Putamen (tissue), 1 donor: ENCODE results near the gene TULP1.

Experiments
- DNase-seq: peaks from one replicate; pipeline ENCODE4 v3.0.0-alpha.2; 2016; ENCODE audit warnings: low spot score

TULP1 gene

DNA sequence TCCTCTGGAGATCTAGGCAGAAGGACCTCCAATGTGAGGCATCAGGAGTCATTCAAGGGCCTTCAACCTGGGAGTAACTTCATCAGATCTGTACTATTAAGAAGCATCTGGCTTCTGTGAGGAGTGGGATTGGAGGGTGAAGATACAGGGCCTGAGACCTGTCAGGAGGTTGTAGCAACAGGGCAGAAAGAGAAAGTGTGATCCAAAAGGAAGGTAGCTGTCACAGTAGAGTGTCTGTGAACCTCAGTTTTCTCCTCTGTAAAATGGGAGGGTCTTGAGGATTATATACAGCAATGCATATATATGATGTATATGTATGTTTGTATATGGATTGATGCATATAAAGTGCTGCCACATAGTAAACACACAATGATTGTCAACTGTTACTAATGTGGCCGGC is 47.0 kb downstream of the TULP1 start:
- no peak for DNase-seq

DNA sequence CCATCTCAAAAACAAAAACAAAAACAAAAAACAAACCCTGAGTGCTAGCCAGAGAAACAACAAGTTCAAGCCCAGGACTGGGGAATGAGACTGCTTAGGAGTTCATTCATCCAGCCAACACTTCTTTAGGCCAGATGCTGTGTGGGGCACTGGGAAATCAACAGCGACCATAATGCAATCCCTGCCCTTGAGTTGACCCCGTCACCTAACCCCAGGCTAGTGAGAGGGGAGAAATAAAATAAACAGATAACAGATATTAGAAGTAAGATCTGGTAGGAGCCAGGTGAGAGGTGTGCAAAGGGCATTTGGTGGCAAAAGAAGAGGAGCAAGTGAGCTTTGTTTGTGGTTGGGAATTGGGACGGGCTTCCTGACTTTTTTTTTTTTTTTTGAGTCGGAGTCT is 49.4 kb downstream of the TULP1 start:
- no peak for DNase-seq

DNA sequence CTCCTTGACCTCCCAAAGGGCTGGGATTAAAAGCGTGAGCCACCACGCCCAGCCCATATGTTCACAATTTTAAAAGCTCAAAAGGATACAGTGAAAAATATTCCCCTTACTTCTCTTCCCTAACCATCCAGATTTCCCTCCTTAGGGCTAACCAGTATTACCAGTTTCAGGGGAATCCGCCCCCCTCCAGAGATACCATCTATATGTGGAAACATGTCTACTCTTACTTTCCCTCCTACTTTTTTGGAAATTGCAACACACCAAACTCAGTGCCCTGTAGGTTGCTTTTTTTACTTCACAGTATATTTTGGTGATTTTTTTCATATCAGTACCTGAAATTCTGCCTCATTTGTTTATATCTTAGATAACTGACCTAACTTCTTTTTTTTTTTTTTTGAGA is 51.4 kb downstream of the TULP1 start:
- no peak for DNase-seq

DNA sequence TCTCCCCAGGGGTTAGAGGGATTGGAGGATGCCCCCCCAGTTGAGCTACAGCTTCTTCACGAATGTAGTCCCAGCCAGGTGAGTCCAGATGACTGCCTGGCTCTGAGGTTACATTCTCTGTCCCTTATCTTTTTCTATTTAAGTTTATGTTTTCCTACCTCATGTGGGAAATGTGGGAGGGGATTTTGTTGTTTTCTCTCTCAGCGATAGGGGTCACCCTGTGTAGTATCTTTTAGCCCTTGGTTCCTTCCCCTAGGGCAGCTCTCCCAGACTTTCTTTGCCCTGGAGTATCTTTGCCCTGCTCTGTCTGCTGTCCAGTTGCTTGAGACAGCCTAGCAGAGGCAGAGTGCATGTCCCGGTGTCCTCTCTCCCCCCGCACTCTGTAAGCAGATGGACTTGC is 54.8 kb downstream of the TULP1 start:
- DNase-seq: no peak

DNA sequence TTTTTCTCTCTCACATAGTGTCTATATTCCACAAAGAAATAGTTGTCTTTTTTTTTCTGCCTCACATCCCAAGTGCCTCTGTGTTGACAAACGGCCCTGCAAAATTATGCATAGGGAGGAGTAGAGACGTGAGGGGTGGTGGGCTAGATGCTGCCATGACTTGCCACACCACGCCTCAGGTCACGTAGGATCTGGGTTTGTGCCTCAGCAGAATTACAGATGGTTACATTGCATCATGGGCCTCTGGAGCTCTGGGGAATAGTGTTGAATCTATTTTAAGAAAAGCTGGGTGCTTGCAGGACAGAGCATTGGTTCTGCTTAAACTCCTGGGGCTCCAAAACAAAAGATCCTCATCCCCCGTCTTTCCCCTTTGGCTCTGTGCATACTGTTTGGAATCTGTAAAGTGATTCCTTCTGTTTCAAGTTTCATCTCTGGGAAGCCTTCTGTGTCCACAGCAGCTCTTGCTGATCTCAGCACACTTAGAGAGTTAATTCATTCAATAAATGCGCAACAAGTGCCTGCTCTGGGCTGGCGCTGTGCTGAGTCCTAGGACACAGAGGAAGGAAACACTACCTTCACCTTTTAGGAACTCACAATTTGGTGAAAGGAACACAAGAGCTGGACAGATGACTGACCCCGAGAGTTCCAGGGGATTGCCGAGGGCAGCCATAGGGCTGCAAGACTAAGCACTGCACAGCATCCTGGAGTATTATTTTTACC is 58.1 kb downstream of the TULP1 start:
- no peak for DNase-seq

DNA sequence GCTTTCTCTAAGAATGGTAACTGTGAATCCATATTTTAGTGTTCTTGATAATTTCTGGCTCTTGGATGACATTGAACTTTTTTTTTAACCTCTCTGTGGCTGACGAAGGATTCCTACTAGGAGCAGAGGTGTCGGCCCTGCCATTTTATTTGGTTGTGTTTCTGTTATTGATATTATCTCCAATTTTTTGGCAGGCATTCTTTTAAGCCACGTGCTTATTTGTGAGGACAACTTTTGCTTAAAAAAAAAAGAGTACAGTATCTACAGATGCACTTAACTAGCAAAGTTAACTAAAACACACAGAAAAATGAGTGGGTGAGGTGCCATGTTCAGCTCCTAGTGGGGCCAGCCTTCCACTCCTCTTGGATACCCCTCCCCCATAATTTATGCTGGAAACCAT is 59.5 kb downstream of the TULP1 start:
- DNase-seq: no peak

DNA sequence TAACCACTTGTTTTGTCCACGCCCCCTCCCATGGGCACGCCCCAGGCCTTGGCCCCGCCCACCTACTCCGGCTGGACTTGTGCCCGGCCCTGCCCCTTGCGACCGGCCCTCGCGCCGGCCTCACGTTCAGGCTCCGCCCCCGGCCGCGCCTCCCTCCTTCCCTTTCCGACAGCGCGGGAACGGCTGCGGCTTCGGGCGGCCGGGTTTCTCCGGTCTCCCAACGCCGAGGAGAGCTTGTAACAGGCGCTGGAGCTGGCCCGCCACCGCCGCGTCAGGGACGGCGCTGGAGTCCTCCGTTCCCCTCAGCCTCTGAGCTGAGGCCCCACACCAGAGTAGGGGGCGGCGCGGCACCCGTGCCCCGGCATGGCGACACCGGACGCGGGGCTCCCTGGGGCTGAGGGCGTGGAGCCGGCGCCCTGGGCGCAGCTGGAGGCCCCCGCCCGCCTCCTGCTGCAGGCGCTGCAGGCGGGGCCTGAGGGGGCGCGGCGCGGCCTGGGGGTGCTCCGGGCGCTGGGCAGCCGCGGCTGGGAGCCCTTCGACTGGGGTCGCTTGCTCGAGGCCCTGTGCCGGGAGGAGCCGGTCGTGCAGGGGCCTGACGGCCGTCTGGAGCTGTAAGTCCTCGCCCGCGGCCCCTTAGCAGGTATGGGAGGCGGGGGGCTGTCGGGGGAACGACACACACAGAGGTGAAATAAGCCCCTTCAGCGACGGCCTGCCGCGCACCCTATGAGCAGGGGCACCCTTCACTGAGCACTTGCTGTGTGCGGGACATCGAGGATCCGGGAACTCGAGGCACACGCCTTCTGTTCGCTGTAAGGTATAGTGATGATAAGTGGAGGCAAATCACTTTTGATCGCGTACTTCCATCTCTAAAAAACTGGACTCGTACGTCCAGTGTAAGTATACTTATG is 60.3 kb downstream of the TULP1 start, which contains the start of gene FANCE:
Gene FANCE, plus strand, starts transcription at position 156 of the 908 bp plus-strand sequence. Its CDS starts 208 bp downstream, at position 364.
- DNase-seq: peak; percentile 84

DNA sequence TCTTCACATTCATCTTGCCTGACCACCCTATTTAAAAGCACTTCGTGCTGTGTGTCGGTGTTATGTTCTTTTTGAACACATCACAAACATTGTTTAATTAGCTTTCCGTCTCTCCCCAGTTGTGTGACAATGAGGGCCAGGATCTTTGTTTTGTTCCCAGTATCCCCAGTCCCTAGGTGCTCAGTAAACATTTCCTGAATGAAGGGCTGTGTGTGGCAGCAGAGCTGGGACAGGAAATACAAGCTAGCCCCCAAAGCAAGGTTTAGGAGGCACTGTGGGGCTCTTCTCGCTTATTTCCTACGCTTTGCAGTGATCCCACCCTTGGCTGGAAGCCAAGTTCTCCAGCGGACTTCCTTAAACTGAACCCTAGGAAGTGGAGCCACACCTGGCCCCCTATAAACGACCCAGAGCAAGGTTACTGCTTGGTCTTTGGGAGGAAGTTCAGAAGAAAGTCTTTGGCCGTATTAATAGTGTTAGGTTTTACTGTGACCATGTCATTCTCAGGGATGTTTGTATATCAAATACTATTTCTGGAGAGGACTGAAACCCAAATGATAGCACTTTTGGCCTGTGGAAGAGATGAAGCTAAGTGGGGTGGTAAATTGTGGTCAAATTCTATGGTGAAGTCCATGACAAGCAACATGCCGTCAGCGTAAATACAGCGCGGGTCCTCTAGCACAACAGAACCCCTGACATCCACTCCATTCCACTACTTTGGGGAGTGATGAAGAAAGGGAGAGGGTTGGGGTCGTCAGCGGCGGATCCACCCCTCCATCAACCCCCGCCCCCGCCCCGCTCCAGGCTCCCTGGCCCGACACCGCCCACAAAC is 61.1 kb downstream of the TULP1 start:
- no peak for DNase-seq

DNA sequence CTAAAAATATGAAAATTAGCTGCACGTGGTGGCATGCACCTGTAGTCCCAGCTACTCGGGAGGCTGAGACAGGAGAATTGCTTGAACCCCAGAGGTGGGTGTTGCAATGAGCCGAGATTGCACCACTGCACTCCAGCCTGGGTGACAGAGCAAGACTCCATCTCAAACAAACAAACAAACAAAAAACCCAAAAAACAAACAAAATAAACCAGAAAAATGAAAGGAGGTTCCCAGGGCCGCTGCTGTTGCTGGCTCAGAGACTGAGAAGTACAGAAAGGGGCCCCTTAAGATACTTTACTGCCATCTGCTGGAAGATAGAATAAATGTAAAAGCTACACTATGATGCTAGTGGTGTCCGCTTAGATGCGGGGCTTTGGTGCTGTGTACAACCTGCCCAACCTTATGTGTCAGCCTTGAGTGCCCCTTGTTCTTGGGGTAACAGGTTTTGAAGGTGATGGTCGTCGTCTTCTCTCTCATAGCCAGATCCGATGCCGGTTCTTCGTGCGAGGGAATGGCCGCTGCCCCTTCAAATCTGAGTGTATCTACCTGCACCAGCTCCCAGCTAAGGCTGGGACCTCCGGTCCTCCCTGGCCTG is 63.3 kb downstream of the TULP1 start:
- peak; percentile 58 for DNase-seq

DNA sequence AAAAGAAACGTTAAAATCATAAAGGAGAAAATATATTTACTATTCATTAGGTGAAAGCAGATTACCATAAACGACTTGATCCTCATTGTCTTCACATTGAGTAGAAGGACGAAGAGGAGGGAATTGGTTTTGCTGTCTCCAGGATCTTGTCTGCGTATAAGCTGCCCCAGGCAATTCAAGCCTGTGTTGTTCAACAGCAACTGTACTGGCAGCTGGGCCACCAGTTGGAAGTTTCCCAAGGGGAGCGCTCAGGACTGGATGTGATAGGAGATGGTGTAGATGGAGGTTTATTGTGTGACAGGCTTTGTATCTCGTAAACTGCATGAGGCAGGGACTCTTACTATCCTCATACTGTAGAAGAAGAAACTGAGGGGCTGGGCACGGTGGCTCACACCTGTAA is 64.5 kb downstream of the TULP1 start:
- no peak for DNase-seq
